ENCODE results near the gene ST8SIA4. TPM values are rescaled to one million over a fixed set of nuclear protein-coding genes. Genes with fewer than 3 reads are reported as not detected.

ST8SIA4 gene
- total RNA-seq, 1 experiment from 2014 or later: not detected

- no peaks in the 10 kb centered on the region for H3K36me3 ChIP-seq (ENCODE audit: control insufficient read depth in 1 of 2, insufficient read depth in 2 of 2, low read length in 2 of 2)
- no peak for ATAC-seq
- no peaks in the 10 kb centered on the region for H3K79me2 ChIP-seq (ENCODE audit: insufficient read depth, low read length)
- intact Hi-C loops (cut with micrococcal nuclease): no loop called here
- no peak overlapping the region for H2AFZ ChIP-seq (ENCODE audit: low read depth, low read length, poor library complexity, severe bottlenecking)
- no TSS peak for BruUV-seq (replicated peaks)
- TF ChIP-seq SIN3A (IDR thresholded peaks at IDR 0.05; ENCODE audit: low read depth) (no peak), MAX (IDR thresholded peaks at IDR 0.05) (no peak), EZH2phosphoT487 (IDR thresholded peaks at IDR 0.05; ENCODE audit: borderline replicate concordance) (no peak), EGR1 (IDR thresholded peaks at IDR 0.05; ENCODE audit: low read depth) (no peak), REST (IDR thresholded peaks at IDR 0.05; ENCODE audit: low read depth) (no peak), POLR2AphosphoS5 (IDR thresholded peaks at IDR 0.05; ENCODE audit: low read depth, low read length) (no peak), ATF3 (IDR thresholded peaks at IDR 0.05) (no peak), JUND (IDR thresholded peaks at IDR 0.05) (no peak), FOSL1 (IDR thresholded peaks at IDR 0.05; ENCODE audit: low read depth) (no peak), CTCF (IDR thresholded peaks at IDR 0.05 in 2 of 3, conservative IDR thresholded peaks at IDR 0.05 in 1 of 3; ENCODE audit: borderline replicate concordance in 1 of 3, insufficient read depth in 1 of 3, low read depth in 2 of 3, low read length in 2 of 3) (no peak), SRF (IDR thresholded peaks at IDR 0.05; ENCODE audit: low read depth) (no peak), EZH2 (IDR thresholded peaks at IDR 0.05) (no peak), CEBPB (IDR thresholded peaks at IDR 0.05; ENCODE audit: low read depth) (no peak), YY1 (IDR thresholded peaks at IDR 0.05; ENCODE audit: extremely low read depth, insufficient replicate concordance, low read depth, low read length) (no peak), ZBTB33 (IDR thresholded peaks at IDR 0.05; ENCODE audit: extremely low read depth, insufficient replicate concordance, low read length) (no peak), SP1 (IDR thresholded peaks at IDR 0.05; ENCODE audit: low read depth) (no peak), RAD21 (IDR thresholded peaks at IDR 0.05; ENCODE audit: low read depth) (no peak), ZFX (IDR thresholded peaks at IDR 0.05) (no peak), POLR2A (IDR thresholded peaks at IDR 0.05; ENCODE audit: borderline replicate concordance, extremely low read depth, insufficient read depth, insufficient read length) (no peak), ZNF274 (IDR thresholded peaks at IDR 0.05; ENCODE audit: low read depth, low read length) (no peak)
- ChIA-PET POLR2A (no interaction called here), RAD21 (ENCODE audit: low non-redundant PET in 1 of 2, low total read pairs in 2 of 2, uncharacterized antibody in 2 of 2, unreplicated experiment in 2 of 2) (no interaction called here), CTCF (no interaction called here)
- H3K9me2 ChIP-seq (ENCODE audit: insufficient read depth): no peaks in the 10 kb centered on the region
- H3K9ac ChIP-seq (ENCODE audit: low read length): no peak overlapping the region
- no peak overlapping the region for H3K4me3 ChIP-seq (replicated peaks in 1 of 2; ENCODE audit: low read depth in 1 of 2, low read length in 2 of 2)
- H3K27ac ChIP-seq (ENCODE audit: low read depth, low read length): no peak overlapping the region
- H3K4me2 ChIP-seq (ENCODE audit: low read length): no peak overlapping the region
- H3K27me3 ChIP-seq (ENCODE audit: insufficient read depth, low read length): no peaks in the 10 kb centered on the region
- no peaks in the 10 kb centered on the region for H3K9me3 ChIP-seq (ENCODE audit: control insufficient read depth in 1 of 2, insufficient read depth in 1 of 2, low read depth in 1 of 2, low read length in 2 of 2)
- DNase-seq (ENCODE audit: low read depth, low spot score): no peak
- no peaks in the 10 kb centered on the region for H4K20me1 ChIP-seq (ENCODE audit: insufficient read depth)
- H3K4me1 ChIP-seq (ENCODE audit: control insufficient read depth in 1 of 2, insufficient read depth in 2 of 2, low read length in 2 of 2): no peaks in the 10 kb centered on the region
Measured at GRCh38 chr5:100796851-100797250, 106.2 kb downstream of the ST8SIA4 start.
